ACC112 (cell line): ENCODE results near the gene SRGAP2.
"Not testable (repeated sequence)": the region's sequence is repeated elsewhere in the genome, so short reads cannot be mapped to it uniquely, and the experiment has no call there.

Source experiments
- H2AFZ ChIP-seq: fragments of 200-600 bp; sonication (generic); one replicate; pipeline ENCODE4 v1.6.0; 2017; ENCODE audit warnings: antibody characterized with exemption, low read length; ENCODE audit not compliant: unreplicated experiment
- H3K27ac ChIP-seq: fragments of 200-600 bp; sonication (generic); 2 replicates; pipeline ENCODE4 v1.5.1; 2014; ENCODE audit warnings: low read depth, mild to moderate bottlenecking, antibody characterized with exemption, low read length, moderate library complexity
- H3K27me3 ChIP-seq: fragments of 200-600 bp; sonication (generic); 2 replicates; pipeline ENCODE4 v1.6.1; 2014; ENCODE audit warnings: mild to moderate bottlenecking, antibody characterized with exemption, low read length, moderate library complexity, mixed read lengths; ENCODE audit not compliant: insufficient read depth
- H3K36me3 ChIP-seq: fragments of 200-600 bp; sonication (generic); 2 replicates; pipeline ENCODE4 v1.6.1; 2016; ENCODE audit warnings: mild to moderate bottlenecking, antibody characterized with exemption, low read length, moderate library complexity, mixed read lengths; ENCODE audit not compliant: insufficient read depth
- H3K4me1 ChIP-seq: fragments of 200-600 bp; sonication (generic); one replicate; pipeline ENCODE4 v1.6.1; 2016; ENCODE audit warnings: low read length, mixed read lengths; ENCODE audit not compliant: insufficient read depth, unreplicated experiment, control insufficient read depth
- H3K4me3 ChIP-seq: fragments of 200-600 bp; sonication (generic); 2 replicates; pipeline ENCODE4 v1.5.1; 2014; ENCODE audit warnings: mild to moderate bottlenecking, low read depth, low read length
- H3K79me2 ChIP-seq: fragments of 200-600 bp; sonication (generic); one replicate; pipeline ENCODE4 v1.6.0; 2016; ENCODE audit warnings: low read length; ENCODE audit not compliant: control insufficient read depth, unreplicated experiment, insufficient read depth

SRGAP2 gene

GRCh38 chr1:206252680-206253335 is 49.5 kb downstream of the SRGAP2 start:
- not testable (repeated sequence) for H3K27ac ChIP-seq

More at GRCh38 chr1:206252680-206253335, 49.5 kb downstream of the SRGAP2 start:
- not testable (repeated sequence) for H2AFZ ChIP-seq, H3K27me3 ChIP-seq, H3K4me1 ChIP-seq, H3K36me3 ChIP-seq, H3K4me3 ChIP-seq, H3K79me2 ChIP-seq
